Motor neuron (in vitro differentiated cells): ENCODE data around the gene ARRDC4. TPM values are rescaled to one million over a fixed set of nuclear protein-coding genes. Genes with fewer than 3 reads are reported as not detected.
"Not testable (repeated sequence)": the region's sequence is repeated elsewhere in the genome, so short reads cannot be mapped to it uniquely, and the experiment has no call there.

ENCODE experiments used
- ATAC-seq, 8 experiments: fragments of 200-7000 bp; cut with Tn5 transposase; replicated peaks in 6 of 8; 2 replicates each; pipeline ENCODE4 v1.8.0; 2021; ENCODE audit warnings: mild to moderate bottlenecking in 8 of 8, moderate library complexity in 8 of 8
- H3K27ac ChIP-seq, 2 donors: fragments of 250-450 bp; sonication (Bioruptor Pico); 2 replicates each; pipeline ENCODE4 v1.9.0; 2021; ENCODE audit warnings: antibody characterized with exemption in 2 of 2, mild to moderate bottlenecking in 2 of 2, moderate library complexity in 1 of 2
- H3K4me1 ChIP-seq, 2 donors: fragments of 250-450 bp; sonication (Bioruptor Pico); replicated peaks in 1 of 2; 2 replicates each; pipeline ENCODE4 v1.6.1; 2021; ENCODE audit warnings: antibody characterized with exemption in 2 of 2, mild to moderate bottlenecking in 2 of 2, moderate library complexity in 1 of 2
- H3K4me3 ChIP-seq, 5 donors: fragments of 250-450 bp; sonication (Bioruptor Pico); 2 replicates each; pipeline ENCODE4 v1.9.0; 2021; ENCODE audit warnings: antibody characterized with exemption in 5 of 5, mild to moderate bottlenecking in 5 of 5, moderate library complexity in 4 of 5
- WGBS, 10 experiments: fragments of 450-650 bp; shearing (Covaris generic); methylation state at CpG; one replicate each; pipeline ENCODE4 v1.0.0; 2022; 5-methylcytosine and 5-hydroxymethylcytosine counted together
- in situ Hi-C, 9 experiments: fragments of 400-800 bp; cut with MboI; loops; one replicate each; pipeline ENCODE4 v1.15.0; 2021; ENCODE audit warnings: low sequenced_read_pairs in 9 of 9, low pct_unique_long_range_greater_than_20kb in 2 of 9; ENCODE audit not compliant: unreplicated experiment in 9 of 9
- total RNA-seq, 8 experiments: library from RNA; unstranded; fragments of 300-600 nt; gene quantifications; 2 replicates each; pipeline versions ENCODE4 v1.2.3 to v1.2.4, GENCODE V29; 2022

Gene ARRDC4
- total RNA-seq, 8 experiments from 2014 or later = 6.6 to 114 (median 53.7) TPM

- 33 to 88% (median 55%) methylated on average over 1 of the region's 1 CpG; no CpG with 5 or more reads in 2 of the 10 experiments for WGBS, 10 experiments
- H3K4me3 ChIP-seq = no peak overlapping the region
- in situ Hi-C loops = no loop called here
- ATAC-seq = peak in 4 of 8 experiments; percentile 36 to 45 (median 40)
- H3K27ac ChIP-seq = no peak overlapping the region
- peaks cover 0 to 13% of the 10 kb centered on the region in 2 donors for H3K4me1 ChIP-seq
Observed at GRCh38 chr15:97972366-97972765, 11.9 kb downstream of the ARRDC4 start.

GRCh38 chr15:97976129-97976528 is 15.6 kb downstream of the ARRDC4 start:
- no peak for ATAC-seq
- Histone ChIP-seq H3K4me3 (no peak overlapping the region), H3K4me1 (no peaks in the 10 kb centered on the region), H3K27ac (no peak overlapping the region)
- WGBS, 10 experiments = 48 to 100% (median 87%) methylated on average over 1 to 7 of the region's 8 CpGs
- in situ Hi-C loops = no loop called here

GRCh38 chr15:97976766-97977503 is 16.4 kb downstream of the ARRDC4 start:
- WGBS, 10 experiments = 78 to 93% (median 87%) methylated on average over 2 to 9 of the region's 10 CpGs; no CpG with 5 or more reads in 1 of the 10 experiments
- Histone ChIP-seq H3K4me1 (no peaks in the 10 kb centered on the region), H3K4me3 (no peak overlapping the region), H3K27ac (no peak overlapping the region)
- peak in 1 of 8 experiments; percentile 17 for ATAC-seq
- in situ Hi-C loops = no loop called here

GRCh38 chr15:97977734-97978133 is 17.2 kb downstream of the ARRDC4 start:
- no peak for ATAC-seq
- H3K4me1 ChIP-seq = no peaks in the 10 kb centered on the region
- in situ Hi-C loops = no loop called here
- H3K4me3 ChIP-seq = no peak overlapping the region
- H3K27ac ChIP-seq = no peak overlapping the region
- WGBS, 10 experiments = 31 to 96% (median 90%) methylated on average over 2 to 8 of the region's 8 CpGs; no CpG with 5 or more reads in 2 of the 10 experiments

GRCh38 chr15:97978401-97979139 is 18.1 kb downstream of the ARRDC4 start:
- no peaks in the 10 kb centered on the region for H3K4me1 ChIP-seq
- peak in 1 of 8 experiments; percentile 42 for ATAC-seq
- in situ Hi-C loops = no loop called here
- H3K4me3 ChIP-seq = no peak overlapping the region
- WGBS, 10 experiments = 20 to 90% (median 71%) methylated on average over 2 to 4 of the region's 4 CpGs; no CpG with 5 or more reads in 1 of the 10 experiments
- H3K27ac ChIP-seq = no peak overlapping the region

- Histone ChIP-seq H3K4me3 (no peak overlapping the region), H3K27ac (no peak overlapping the region), H3K4me1 (no peaks in the 10 kb centered on the region)
- no peak for ATAC-seq
- in situ Hi-C loops = no loop called here
- 60 to 100% (median 94%) methylated on average over 1 to 2 of the region's 2 CpGs; no CpG with 5 or more reads in 5 of the 10 experiments for WGBS, 10 experiments
Observed at GRCh38 chr15:97979140-97979520, 18.6 kb downstream of the ARRDC4 start.

- no peaks in the 10 kb centered on the region for H3K4me1 ChIP-seq
- no peak overlapping the region for H3K27ac ChIP-seq
- WGBS, 10 experiments = 0 to 100% (median 67%) methylated on average over 1 to 3 of the region's 3 CpGs; no CpG with 5 or more reads in 4 of the 10 experiments
- H3K4me3 ChIP-seq = no peak overlapping the region
- in situ Hi-C loops = no loop called here
- no peak for ATAC-seq
Observed at GRCh38 chr15:97981058-97981457, 20.6 kb downstream of the ARRDC4 start.

GRCh38 chr15:97981758-97982157 is 21.3 kb downstream of the ARRDC4 start:
- Histone ChIP-seq H3K4me3 (no peak overlapping the region), H3K27ac (no peak overlapping the region), H3K4me1 (no peaks in the 10 kb centered on the region)
- WGBS, 10 experiments = 50 to 100% (median 80%) methylated on average over 1 of the region's 1 CpG; no CpG with 5 or more reads in 7 of the 10 experiments
- no peak for ATAC-seq
- in situ Hi-C loops = no loop called here

- H3K27ac ChIP-seq = no peak overlapping the region
- ATAC-seq = peak in 2 of 8 experiments; percentile 81 to 82
- in situ Hi-C loops = no loop called here
- no peak overlapping the region for H3K4me3 ChIP-seq
- 0 to 80% (median 25%) methylated on average over 1 of the region's 1 CpG; no CpG with 5 or more reads in 3 of the 10 experiments for WGBS, 10 experiments
- H3K4me1 ChIP-seq = no peaks in the 10 kb centered on the region
Observed at GRCh38 chr15:97984157-97984556, 23.7 kb downstream of the ARRDC4 start.

GRCh38 chr15:97985979-97986378 is 25.5 kb downstream of the ARRDC4 start:
- H3K4me1 ChIP-seq, H3K4me3 ChIP-seq, ATAC-seq, in situ Hi-C loops, H3K27ac ChIP-seq: not testable (repeated sequence)
- WGBS, 10 experiments = 0 to 90% (median 63%) methylated on average over 1 to 2 of the region's 2 CpGs; no CpG with 5 or more reads in 2 of the 10 experiments

GRCh38 chr15:97986781-97987180 is 26.3 kb downstream of the ARRDC4 start:
- H3K27ac ChIP-seq = no peak overlapping the region
- in situ Hi-C loops = no loop called here
- H3K4me3 ChIP-seq = no peak overlapping the region
- no peak for ATAC-seq
- no peaks in the 10 kb centered on the region for H3K4me1 ChIP-seq
- WGBS, 10 experiments = 26 to 100% (median 88%) methylated on average over 1 to 2 of the region's 2 CpGs; no CpG with 5 or more reads in 3 of the 10 experiments

GRCh38 chr15:97989299-97989698 is 28.8 kb downstream of the ARRDC4 start:
- H3K4me3 ChIP-seq = no peak overlapping the region
- no peak for ATAC-seq
- H3K4me1 ChIP-seq = no peaks in the 10 kb centered on the region
- no peak overlapping the region for H3K27ac ChIP-seq
- WGBS, 10 experiments = 17 to 89% (median 53%) methylated on average over 2 of the region's 2 CpGs; no CpG with 5 or more reads in 4 of the 10 experiments
- in situ Hi-C loops = no loop called here

GRCh38 chr15:97991972-97992541 is 31.6 kb downstream of the ARRDC4 start:
- H3K27ac ChIP-seq = no peak overlapping the region
- H3K4me1 ChIP-seq = no peaks in the 10 kb centered on the region
- no peak for ATAC-seq
- no peak overlapping the region for H3K4me3 ChIP-seq
- in situ Hi-C loops = no loop called here
- whole genome bisulfite sequencing, 10 experiments = 0 to 90% (median 56%) methylated on average over 1 to 3 of the region's 3 CpGs; no CpG with 5 or more reads in 1 of the 10 experiments
